Endothelial cell of hepatic sinusoid (primary cell): ENCODE measurements around the gene WDR46.
"Not testable (repeated sequence)": the region's sequence is repeated elsewhere in the genome, so short reads cannot be mapped to it uniquely, and the experiment has no call there.

ENCODE experiments used
- in situ Hi-C: cut with HindIII; loops from 2 replicates; pipeline ENCODE4 v1.10.0; 2017; ENCODE audit warnings: low sequenced_read_pairs

The WDR46 gene

DNA sequence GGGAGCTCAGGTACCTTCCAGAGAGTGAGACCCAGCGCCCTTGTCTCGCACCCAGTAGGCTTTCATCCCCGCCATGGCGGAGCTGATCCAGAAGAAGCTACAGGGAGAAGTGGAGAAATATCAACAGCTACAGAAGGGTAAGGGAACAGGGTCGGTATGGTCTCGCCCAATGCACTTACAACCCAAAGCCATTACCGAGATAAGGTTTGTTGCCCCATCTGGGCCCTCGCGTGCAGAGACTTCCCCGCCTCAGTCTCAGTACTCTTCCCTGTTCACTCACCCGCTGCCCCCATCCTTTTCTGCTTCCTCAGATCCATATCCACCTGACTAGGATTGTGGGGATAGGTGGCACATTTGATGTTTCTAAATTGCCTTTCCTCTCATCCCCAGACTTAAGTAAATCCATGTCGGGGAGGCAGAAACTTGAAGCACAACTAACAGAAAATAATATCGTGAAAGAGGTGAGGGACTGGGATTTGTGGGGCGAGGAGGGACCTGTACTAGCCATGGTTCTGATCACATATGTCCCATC is 811 bp upstream of the WDR46 start:
- in situ Hi-C loops, result no loop called here

DNA sequence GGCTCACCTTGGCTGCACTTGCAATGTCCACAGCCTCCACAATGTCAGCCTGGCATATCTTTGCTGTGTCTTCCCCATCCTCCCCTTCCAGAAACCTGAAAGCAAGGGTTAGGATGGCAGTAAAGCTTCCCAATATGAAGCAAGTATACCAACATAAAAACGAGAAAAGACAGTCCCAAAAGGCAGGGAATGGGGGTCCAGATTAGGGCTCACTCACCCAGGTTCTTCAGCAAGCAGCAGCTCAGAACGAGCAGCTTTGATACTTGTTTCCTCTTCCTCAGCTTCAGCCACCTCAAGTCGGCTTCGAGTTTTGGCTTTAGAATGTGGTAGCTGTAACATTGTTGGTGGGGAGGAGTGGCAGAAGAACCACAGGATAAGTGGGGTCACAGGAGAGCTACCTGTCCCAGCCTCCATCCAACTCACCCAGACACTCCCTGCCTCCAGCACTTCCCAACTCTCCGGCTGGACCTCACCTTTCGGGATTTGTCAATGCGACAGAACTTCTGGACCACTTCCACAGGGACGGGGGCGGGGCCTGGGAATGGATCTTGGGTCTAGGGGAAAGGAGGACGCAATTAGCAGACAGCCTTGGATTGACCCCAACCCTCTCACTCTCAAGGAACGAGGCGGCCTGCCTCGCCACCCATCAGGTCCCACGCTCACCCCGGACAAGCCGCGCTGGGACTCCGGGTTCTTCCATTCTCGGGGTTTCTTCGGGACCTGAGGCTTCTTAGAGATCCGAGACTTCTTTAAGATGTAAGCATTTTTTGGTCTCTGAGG is 708 bp downstream of the WDR46 start:
- in situ Hi-C loops, result no loop called here

DNA sequence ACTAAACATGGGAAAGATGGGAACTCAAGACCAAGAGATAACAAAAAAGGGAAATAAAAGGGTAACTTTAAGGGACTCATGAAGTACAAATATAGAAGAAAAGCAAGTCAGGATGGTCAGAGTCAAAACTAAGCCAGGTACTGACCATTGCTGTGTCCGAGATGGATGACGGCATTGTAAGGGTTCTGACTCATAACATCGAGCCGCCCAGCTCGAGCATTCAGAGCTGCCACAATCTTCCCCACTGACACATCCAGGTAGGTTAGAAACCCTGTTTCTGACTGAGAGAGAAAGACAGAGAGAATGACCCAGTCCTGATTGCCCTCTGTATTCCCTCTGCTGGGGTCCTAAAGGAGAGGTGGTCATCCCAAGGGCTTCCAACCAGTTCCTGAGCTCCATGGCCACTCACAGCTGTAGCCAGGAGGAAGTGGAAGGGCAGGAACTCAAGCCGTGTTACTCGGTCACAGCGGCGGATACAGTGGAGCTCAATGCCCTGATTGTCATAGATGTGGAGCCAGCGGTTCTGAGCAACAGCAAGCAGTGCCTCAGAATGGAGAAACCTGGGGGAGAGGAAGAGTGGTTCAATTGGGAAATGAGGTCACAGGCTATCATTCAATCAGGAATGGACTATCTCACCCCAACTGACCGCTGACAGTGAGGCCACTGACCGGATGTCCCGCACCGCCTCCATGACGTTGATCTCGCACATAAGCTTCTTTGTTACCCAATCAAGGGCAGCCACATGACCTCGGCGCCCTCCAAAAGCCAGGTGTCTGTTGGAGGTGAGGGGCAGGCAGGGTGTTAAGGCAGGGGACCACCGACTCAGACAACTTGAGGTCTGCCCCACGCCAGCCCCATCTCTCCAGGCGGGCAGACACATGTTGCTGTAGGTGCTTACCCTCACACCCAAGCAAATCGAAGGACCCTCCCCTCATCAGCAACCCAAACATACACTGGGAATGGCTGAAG is 1.8 kb downstream of the WDR46 start:
- in situ Hi-C loops, result no loop called here

DNA sequence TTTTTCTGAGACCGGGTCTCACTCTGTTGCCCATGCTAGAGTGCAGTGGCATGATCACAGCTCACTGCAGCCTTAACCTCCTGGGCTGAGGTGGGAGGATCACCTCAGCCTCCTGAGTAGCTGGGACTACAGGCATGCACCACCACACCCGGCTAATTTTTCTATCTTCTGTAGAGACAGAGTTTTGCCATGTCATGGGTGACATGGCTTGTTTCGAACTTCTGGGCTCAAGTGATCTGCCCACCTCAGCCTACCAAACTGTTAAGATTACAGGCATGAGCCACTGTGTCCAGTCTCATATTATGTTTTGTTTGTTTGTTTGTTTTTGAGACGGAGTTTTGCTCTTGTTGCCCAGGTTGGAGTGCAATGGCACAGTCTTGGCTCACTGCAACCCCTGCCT is 3.8 kb downstream of the WDR46 start:
- in situ Hi-C loops, result not testable (repeated sequence)

DNA sequence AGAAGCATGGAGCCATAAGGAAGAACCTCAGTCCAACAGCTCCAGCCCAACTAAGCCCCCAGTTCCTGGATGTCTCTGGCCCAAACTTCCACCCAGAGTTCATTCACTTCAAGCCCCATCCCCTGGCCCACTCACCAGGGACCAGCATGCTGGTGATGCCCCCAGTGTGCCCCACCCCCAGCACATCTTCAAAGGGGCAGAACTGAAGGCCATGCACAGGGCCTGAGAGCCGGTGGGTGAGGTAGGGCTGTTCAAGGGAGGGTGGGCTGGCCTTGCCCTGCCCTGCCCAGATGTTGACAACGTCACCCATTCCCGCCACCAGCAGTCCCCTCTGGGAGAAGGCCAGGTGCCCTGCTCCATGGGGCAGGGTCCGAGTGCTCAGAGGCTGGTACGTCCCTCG is 8.5 kb downstream of the WDR46 start:
- in situ Hi-C loops, result no loop called here

DNA sequence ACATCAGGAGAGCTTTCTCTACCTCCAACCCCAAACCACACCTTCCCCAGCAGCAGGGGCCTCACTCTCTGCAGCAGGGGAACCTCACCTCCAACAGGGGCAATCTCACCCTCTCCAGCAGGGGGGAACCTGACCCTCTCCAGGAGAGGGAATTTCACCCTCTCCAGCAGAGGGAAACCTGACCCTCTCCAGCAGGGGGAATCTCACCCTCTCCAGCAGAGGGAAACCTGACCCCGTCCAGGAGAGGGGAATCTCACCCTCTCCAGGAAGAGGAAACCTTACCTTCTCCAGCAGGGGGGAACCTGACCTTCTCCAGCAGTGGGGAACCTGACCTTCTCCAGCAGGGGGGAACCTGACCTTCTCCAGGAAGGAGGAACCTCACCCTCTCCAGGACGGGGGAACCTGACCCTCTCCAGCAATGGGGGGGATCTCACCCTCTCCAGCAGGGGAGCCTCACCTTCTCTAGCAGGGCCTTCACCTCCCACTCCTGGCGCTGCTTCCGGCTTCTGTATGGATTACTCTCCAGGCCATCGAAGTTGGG is 9.0 kb downstream of the WDR46 start:
- in situ Hi-C loops, result no loop called here

DNA sequence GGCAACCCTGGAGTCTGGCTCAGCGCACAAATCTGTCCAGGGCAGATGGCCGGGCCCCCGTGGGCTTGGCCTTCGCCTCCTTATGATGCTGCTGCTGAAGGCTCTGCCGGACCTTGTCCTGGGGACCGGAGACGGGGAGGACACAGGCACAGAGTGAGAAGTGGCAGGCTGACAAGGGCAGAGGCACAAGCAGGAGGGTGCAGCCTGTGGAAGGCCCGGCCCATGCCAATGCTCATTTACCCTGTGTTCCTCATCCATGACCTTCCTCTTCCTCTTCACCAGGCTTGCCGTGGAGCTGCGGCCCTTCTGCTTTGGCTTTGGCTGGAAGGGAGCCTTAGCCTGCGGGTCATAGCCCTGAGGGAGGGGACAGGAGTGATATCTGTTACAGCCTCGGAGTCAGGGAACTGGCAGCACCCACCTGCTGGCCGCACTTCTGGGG is 9.8 kb downstream of the WDR46 start:
- in situ Hi-C loops, result no loop called here

DNA sequence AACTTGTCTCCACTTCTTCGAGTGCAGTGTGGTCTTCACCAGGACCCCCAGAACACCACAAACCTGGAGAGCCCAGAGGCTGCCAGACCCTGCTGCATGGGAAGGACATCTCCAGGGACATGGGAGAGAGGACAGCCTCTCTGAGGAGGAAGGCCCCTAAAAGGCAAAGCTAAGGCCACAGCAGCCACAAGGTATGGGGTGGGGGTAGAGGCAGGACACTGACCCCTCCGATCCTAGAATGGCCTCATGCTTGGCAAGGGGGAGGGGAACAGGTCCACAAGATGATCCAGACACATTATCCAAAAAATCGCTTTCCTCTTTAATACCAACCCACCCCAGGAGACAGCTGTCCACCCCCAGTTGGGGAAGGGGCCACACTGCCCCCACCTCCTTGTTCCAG is 10.2 kb downstream of the WDR46 start:
- in situ Hi-C loops, result no loop called here

DNA sequence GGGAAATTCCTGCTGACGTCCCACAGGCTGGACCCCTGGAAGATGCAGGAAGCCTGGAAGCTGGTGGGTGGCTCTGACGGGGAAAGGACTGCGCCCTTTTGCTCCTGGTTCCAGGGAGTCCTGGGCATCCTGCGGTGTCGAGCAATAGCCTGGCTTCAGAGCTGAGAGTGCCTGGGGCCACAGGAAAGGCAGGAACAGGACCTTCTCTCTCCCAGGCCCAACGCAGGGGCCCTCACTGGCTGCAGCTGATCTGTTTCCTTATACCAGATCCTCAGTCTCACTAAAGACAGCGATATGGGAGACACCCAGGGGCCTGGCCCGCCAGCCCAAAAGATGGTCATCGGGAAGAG is 10.7 kb downstream of the WDR46 start:
- in situ Hi-C loops, result no loop called here

DNA sequence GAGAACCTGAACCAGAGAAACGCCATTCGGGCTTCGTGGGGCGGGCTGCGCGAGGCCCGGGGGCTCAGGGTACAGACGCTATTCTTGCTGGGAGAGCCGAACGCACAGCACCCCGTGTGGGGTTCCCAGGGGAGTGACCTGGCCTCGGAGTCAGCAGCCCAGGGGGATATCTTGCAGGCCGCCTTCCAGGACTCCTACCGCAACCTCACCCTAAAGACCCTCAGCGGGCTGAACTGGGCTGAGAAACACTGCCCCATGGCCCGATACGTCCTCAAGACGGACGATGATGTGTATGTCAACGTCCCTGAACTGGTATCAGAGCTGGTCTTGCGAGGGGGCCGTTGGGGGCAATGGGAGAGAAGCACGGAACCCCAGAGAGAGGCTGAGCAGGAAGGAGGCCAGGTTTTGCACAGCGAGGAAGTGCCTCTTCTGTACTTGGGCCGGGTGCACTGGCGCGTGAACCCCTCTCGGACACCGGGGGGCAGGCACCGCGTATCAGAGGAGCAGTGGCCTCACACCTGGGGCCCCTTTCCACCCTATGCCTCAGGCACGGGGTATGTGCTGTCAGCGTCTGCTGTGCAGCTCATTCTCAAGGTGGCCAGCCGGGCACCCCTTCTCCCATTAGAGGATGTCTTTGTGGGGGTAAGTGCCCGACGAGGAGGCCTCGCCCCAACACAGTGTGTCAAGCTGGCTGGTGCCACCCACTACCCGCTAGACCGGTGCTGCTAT is 11.2 kb downstream of the WDR46 start:
- in situ Hi-C loops, result no loop called here

DNA sequence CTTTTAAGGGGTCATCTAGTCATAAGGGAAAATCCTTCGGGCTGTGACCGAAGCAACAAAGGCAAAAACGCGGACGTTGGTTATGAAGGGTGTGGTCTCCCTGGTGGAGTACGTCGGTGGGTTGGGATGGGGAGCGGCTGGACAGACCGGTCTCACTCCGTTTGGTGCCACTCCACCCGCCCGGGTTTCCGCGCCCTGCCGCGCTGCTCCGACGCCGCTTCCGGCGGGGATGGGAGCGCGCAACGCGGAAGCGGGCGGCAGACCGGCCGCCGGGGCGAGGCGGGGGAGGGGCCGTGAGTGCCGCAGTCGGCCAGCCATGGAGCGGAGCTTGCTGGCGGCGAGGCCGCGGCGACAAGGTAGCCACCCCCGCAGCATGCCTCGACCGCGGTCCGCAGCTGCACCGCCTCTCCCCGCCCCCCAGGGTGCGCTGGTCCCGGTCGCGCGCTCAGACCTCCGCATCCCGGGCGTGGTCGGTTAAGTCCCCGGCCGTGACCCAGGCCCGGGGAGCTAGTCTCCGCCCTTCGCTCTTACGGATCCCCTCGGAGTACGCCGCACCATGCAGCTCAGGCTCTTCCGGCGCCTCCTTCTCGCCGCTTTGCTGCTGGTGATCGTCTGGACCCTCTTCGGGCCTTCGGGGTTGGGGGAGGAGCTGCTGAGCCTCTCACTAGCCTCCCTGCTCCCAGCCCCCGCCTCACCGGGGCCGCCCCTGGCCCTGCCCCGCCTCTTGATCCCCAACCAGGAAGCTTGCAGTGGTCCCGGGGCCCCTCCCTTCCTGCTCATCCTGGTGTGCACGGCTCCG is 12.0 kb downstream of the WDR46 start, which contains the start of gene B3GALT4:
TSS of gene B3GALT4 (plus strand) at position 260 of the 799 bp plus-strand sequence. CDS start at position 557, 297 bp downstream.
- in situ Hi-C loops, result no loop called here

DNA sequence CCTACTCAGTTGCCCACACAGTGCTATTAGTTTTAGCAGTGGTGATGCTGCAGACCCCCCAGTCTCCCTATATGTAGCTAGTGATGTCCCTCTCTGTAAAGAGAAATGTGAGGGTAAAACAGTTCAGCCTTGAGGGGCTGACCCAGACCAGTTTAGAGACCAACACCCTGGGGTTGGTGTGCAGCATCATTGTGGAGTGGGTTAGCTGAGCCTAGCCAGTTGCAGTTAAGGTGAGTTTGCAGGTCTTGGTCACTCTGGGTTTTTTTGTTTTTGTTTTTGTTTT is 12.5 kb downstream of the WDR46 start:
- in situ Hi-C loops, result no loop called here

DNA sequence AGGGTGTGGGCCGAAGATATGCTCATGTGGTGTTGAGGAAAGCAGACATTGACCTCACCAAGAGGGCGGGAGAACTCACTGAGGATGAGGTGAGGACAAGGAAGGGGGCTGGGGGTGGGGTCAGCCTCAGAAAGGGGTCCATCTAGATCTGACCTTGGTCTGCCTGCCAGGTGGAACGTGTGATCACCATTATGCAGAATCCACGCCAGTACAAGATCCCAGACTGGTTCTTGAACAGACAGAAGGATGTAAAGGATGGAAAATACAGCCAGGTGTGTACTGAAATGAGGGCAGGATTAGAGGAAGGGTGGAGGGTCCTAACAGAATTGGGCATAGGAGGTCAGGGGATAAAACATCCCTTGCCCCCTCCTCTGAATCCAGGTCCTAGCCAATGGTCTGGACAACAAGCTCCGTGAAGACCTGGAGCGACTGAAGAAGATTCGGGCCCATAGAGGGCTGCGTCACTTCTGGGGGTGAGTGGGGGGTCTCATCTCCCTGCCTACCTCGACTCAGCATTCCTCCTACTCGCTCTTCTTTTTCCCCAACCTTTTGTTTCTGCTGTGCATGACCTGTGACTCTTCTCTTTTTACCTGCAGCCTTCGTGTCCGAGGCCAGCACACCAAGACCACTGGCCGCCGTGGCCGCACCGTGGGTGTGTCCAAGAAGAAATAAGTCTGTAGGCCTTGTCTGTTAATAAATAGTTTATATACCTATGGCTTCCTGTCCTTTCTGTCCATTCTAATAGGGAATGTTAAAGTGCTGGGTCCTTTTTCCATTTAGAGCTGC is 13.1 kb downstream of the WDR46 start:
- in situ Hi-C loops, result not testable (repeated sequence)

DNA sequence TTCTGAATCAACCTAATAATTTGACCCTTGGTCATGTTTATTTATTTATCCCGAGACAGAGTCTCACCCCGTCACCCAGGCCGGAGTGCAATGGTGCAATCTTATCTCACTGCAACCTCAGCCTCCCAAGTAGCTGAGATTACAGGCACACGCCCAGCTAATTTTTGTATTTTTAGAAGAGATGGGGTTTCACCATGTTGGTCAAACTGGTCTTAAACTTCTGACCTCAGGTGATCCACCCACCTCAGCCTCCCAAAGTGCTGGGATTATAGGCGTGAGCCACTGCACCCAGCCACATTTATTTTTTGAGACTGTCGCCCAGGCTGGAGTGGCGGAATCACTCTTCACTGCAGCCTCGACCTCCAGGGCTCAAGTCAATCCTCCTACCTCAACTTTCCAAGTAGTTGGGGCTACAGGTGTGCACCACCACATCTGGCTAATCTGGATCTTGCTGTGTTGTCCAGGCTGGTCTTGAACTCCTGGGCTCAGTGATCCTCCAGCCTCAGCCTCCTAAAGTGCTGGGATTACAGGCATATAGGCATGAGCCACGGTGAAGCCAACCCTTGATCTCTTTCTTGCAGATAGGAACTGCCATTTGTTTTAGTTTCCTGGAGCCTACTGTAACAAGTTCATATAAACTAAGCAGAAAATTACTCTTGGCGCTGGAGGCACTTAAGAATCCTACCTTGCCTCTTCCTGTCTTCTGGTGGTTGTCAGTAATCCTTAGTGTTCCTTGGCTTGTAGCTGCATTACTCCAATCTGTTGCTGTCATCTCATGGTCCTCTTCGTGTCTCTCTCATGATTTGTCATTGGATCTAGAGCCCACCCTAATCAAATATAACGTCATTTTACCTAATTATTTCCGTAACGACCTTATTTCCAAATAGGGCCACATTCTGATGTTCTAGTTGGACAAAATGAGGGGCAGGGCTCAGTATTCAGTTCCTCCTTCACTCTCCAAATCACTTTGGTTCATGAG is 14.8 kb downstream of the WDR46 start:
- in situ Hi-C loops, result no loop called here

DNA sequence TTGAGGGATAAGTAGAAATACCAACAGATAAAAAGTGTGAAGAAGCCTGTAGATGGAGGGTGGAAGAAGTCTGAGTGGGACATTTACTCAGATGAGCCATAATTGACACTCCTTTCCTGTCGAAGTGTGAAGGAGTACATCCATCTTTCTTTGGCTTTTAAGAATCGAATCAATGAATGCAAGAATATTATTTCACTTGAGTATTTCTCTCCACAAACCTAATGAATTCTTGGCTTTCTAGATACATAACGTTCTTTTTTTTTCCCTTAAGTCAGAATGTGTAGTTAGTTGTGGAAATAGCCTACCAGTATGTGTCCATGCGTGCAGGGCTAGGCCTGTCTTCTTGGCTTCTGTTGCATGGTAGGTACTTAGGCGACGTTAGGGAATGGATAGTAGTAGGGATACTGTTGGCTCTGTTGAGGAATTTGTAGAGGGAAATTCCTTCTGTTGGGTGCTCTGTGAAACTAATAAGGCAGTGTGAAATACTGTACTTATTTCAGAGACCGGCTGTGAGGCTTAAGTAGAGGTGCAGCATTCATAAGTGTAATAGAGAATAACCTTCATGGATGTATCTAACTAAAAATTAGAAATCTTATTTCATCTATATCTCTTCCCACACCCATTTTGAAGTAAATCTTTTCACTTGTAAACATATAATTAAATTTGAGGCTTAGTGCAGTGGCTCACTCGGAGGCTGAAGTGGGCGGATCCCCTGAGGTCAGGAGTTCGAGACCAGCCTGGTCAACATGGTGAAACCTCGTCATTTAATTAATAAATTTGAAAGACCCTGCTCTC is 15.7 kb downstream of the WDR46 start:
- in situ Hi-C loops, result no loop called here

DNA sequence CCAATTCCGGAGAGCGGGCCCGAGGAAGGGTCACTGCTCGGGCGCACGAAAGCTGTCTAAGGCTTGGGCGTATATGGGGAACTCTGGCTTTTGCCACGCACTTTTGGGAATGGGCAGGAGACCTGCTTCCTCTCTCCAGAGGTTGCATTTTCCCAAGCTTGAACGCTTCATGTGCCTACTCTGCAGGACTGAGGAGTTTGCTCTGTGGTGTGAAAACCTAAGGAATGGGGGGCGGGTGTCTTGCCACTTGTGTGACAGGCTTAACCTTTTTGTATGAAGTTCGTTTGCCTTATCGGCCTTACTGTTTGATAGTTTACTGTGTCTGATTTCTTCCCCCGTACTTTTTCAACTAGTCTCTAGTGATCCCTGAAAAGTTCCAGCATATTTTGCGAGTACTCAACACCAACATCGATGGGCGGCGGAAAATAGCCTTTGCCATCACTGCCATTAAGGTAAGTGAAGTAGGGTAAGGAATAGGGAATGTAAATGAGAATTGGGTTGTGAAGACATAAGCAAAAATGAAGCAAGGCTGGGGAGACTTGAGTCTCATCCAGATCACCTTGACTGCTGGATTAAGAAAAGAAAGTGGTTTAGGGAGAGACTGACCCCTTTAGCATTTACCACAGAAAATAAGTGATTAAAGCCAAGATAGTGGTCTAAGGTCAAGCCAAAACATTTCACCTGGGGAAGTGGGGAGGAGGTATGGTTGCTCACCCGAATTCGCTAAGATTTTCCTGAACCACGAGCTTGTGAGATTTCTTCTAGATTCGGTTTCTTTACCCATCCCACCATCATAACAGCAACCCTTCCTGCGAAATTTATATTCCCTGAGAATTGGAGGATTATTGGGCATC is 16.5 kb downstream of the WDR46 start:
- in situ Hi-C loops, result no loop called here
